Parathyroid adenoma (tissue), 2 donors: ENCODE results near the gene ADSS1.
"Not testable (repeated sequence)": the region's sequence is repeated elsewhere in the genome, so short reads cannot be mapped to it uniquely, and the experiment has no call there.

Experiments
- H2AFZ ChIP-seq: fragments of 300-600 bp; sonication (generic); one replicate; pipeline ENCODE4 v1.7.0; 2017; ENCODE audit warnings: antibody characterized with exemption, mild to moderate bottlenecking
- H3K27ac ChIP-seq: fragments of 300-600 bp; sonication (generic); one replicate; pipeline ENCODE4 v1.7.0; 2017
- H3K27me3 ChIP-seq: fragments of 300-600 bp; sonication (generic); one replicate; pipeline ENCODE4 v1.7.0; 2017; ENCODE audit warnings: low read length; ENCODE audit not compliant: control insufficient read depth, insufficient read depth
- H3K36me3 ChIP-seq: fragments of 300-600 bp; sonication (generic); one replicate; pipeline ENCODE4 v1.7.0; 2017; ENCODE audit warnings: low read length; ENCODE audit not compliant: control insufficient read depth, insufficient read depth
- H3K4me1 ChIP-seq: fragments of 300-600 bp; sonication (generic); one replicate; pipeline ENCODE4 v1.7.0; 2017; ENCODE audit warnings: control low read depth
- H3K4me2 ChIP-seq: fragments of 300-600 bp; sonication (generic); one replicate; pipeline ENCODE4 v1.7.0; 2017; ENCODE audit warnings: low read length
- H3K4me3 ChIP-seq: fragments of 300-600 bp; sonication (generic); one replicate; pipeline ENCODE4 v1.7.0; 2017; ENCODE audit warnings: low read depth, low read length
- H3K79me2 ChIP-seq: fragments of 300-600 bp; sonication (generic); one replicate; pipeline ENCODE4 v1.7.0; 2017; ENCODE audit warnings: control low read depth
- H3K9ac ChIP-seq: fragments of 300-600 bp; sonication (generic); one replicate; pipeline ENCODE4 v1.7.0; 2017; ENCODE audit warnings: mild to moderate bottlenecking
- H3K9me3 ChIP-seq: fragments of 300-600 bp; sonication (generic); one replicate; pipeline ENCODE4 v1.7.0; 2017; ENCODE audit warnings: low read length; ENCODE audit not compliant: control insufficient read depth
- TF ChIP-seq, protein P1 (sequence below): fragments of 300-600 bp; sonication (generic); IDR thresholded peaks from one replicate; pipeline ENCODE4 v1.7.0; 2017; ENCODE audit warnings: antibody characterized with exemption, mild to moderate bottlenecking
- donor health status: primary hyperparathyroidism.

ADSS1 gene

DNA sequence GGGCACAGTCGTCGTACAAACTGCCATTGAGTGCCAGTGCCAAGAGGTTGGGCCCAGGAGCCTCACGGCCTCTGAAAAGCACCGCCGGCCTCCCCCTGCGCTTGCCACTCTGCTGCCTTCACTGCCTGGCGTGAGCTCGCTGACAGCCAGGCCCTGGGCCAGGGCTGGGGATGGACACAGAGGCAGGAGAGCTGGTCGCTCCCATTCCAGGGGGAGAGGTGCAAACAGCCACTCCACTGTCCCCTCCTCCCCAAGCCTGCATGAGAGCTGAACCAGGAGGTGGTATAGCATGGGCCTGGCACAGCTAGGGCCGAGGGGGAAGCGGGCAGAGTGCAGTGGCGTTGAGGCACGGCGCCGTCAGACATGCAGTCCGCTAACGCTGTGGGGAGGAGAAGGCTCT lies 4.6 kb downstream of the ADSS1 start:
- H3K79me2 ChIP-seq: no peaks in the 10 kb centered on the region
- H3K27me3 ChIP-seq: no peaks in the 10 kb centered on the region
- H3K4me3 ChIP-seq: no peak overlapping the region
- no peaks in the 10 kb centered on the region for H3K9me3 ChIP-seq
- TF ChIP-seq, protein P1, sequence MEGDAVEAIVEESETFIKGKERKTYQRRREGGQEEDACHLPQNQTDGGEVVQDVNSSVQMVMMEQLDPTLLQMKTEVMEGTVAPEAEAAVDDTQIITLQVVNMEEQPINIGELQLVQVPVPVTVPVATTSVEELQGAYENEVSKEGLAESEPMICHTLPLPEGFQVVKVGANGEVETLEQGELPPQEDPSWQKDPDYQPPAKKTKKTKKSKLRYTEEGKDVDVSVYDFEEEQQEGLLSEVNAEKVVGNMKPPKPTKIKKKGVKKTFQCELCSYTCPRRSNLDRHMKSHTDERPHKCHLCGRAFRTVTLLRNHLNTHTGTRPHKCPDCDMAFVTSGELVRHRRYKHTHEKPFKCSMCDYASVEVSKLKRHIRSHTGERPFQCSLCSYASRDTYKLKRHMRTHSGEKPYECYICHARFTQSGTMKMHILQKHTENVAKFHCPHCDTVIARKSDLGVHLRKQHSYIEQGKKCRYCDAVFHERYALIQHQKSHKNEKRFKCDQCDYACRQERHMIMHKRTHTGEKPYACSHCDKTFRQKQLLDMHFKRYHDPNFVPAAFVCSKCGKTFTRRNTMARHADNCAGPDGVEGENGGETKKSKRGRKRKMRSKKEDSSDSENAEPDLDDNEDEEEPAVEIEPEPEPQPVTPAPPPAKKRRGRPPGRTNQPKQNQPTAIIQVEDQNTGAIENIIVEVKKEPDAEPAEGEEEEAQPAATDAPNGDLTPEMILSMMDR: no peak
- peaks cover 5% of the 10 kb centered on the region for H3K4me1 ChIP-seq
- no peak overlapping the region for H3K4me2 ChIP-seq
- H3K36me3 ChIP-seq: no peaks in the 10 kb centered on the region
- H3K27ac ChIP-seq: no peak overlapping the region
- no peak overlapping the region for H3K9ac ChIP-seq
- H2AFZ ChIP-seq: no peak overlapping the region

DNA sequence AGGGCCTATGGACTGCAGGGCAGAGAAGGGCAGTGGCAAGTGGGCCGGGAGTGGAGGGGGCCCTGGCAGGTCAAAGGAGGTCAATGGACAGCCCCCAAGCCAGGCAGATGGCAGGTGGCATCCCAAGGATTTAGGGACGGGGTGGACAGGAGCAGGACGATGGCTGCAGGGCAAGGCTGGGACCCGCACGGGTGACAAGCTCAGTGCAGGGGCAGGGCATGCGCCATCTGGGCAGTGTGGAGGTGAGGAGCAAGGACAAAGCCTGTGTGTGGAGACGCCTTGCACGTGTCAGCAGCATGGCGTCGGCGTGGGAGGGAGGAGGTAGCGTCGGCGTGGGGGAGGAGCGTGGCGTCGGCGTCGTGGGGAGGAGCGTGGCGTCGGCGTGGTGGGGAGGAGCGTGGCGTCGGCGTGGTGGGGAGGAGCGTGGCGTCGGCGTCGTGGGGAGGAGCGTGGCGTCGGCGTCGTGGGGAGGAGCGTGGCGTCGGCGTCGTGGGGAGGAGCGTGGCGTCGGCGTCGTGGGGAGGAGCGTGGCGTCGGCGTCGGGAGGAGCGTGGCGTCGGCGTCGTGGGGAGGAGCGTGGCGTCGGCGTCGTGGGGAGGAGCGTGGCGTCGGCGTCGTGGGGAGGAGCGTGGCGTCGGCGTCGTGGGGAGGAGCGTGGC lies 5.3 kb downstream of the ADSS1 start:
- H3K36me3 ChIP-seq, H3K9me3 ChIP-seq, H3K27ac ChIP-seq, H3K9ac ChIP-seq, H3K79me2 ChIP-seq, H3K4me3 ChIP-seq, H3K4me1 ChIP-seq, H3K4me2 ChIP-seq, H2AFZ ChIP-seq, H3K27me3 ChIP-seq: not testable (repeated sequence)

DNA sequence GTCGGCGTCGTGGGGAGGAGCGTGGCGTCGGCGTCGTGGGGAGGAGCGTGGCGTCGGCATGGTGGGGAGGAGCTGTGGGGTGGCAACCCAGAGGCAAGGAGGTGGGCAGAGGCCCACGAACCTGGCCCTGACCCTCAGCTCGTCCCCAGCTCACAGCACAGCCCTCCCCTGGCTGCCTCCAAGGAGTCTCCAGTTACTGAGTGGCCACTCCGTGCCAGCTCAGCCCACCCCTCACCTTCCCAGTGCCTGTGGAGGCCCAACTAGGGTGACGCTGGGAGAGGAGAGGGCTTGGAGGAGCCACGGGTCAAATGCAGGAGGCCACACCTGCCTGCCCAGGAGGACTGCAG lies 5.8 kb downstream of the ADSS1 start:
- H3K9ac ChIP-seq: no peak overlapping the region
- H3K4me3 ChIP-seq: no peak overlapping the region
- H3K79me2 ChIP-seq: no peaks in the 10 kb centered on the region
- no peaks in the 10 kb centered on the region for H3K36me3 ChIP-seq
- H3K27me3 ChIP-seq: no peaks in the 10 kb centered on the region
- H3K27ac ChIP-seq: no peak overlapping the region
- TF ChIP-seq, protein P1: no peak
- H3K4me1 ChIP-seq: peaks cover 2% of the 10 kb centered on the region
- H3K4me2 ChIP-seq: no peak overlapping the region
- no peaks in the 10 kb centered on the region for H3K9me3 ChIP-seq
- no peak overlapping the region for H2AFZ ChIP-seq

DNA sequence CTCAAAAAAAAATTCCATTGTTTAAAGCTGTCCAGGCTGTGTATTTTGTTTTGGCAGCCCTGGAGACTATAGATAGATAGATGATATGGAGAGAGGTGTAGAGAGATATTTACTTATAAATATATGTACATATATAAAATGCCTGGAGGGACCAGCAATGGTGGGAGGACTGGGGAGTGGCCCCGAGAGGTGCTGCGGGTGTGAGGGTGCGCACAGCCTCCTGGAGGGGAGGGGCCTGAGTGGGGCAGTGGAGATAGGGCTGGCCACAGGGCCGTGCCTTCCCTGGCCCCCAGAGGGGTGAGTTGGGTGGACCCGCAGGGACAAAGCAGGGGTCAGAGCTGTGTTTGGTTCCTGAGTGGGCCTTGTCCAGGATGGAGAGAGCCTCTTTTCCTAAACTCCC lies 6.5 kb downstream of the ADSS1 start:
- Histone ChIP-seq H2AFZ (no peak overlapping the region), H3K36me3 (no peaks in the 10 kb centered on the region), H3K9me3 (no peaks in the 10 kb centered on the region), H3K27ac (no peak overlapping the region), H3K4me1 (no peaks in the 10 kb centered on the region), H3K79me2 (no peaks in the 10 kb centered on the region), H3K9ac (no peak overlapping the region), H3K4me2 (no peak overlapping the region), H3K4me3 (no peak overlapping the region), H3K27me3 (no peaks in the 10 kb centered on the region)
- TF ChIP-seq, protein P1: no peak

DNA sequence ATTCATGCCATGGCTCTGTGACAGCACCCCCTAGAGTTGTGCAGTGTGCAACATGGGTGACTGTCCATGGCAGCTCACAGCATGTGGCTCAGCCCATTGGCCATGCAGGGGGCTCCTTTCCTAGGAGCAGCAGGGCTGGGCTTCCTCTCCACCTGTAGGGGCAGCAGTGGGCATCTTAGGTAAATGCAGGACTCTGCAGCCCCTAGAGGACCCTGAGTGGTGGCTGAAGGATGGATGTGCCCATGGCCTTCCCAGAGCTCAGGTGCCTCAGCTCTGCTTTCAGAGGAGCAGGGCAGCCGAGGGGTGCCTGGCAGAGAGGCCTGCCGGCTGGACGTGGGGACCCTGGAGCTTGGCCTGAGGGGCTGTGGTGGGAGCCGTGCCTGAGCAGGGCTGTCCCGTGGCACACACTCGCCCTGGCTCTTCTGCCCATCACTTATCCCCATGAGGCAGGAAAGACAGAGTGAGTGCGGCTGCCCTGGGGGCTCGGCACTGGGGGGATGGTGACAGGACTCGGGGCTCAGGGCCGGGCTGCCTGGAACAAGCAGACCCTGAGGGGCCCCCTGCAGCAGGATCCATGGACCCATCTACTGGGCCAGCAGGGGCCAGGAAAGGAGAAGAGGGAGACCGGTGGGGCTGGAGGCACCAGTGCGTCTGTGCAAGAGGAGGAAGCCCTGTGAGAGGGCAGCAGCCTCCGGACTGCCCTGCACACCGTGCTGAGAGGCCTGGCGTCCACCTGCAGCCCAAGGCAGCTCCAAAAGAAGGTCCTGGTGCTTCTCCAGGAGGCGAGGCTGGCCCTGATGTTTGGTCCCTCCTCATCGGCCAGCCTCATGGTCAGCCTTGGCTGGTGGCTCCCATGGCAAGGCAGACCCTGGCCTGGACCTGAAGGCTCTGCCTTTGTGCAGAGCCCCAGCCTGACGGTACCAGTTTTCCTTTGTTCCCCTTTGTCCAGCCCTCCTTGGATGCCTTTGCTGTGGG lies 7.6 kb downstream of the ADSS1 start:
- H3K36me3 ChIP-seq: no peaks in the 10 kb centered on the region
- no peaks in the 10 kb centered on the region for H3K27me3 ChIP-seq
- H3K9ac ChIP-seq: no peak overlapping the region
- H3K79me2 ChIP-seq: no peaks in the 10 kb centered on the region
- no peak overlapping the region for H3K4me2 ChIP-seq
- peaks cover 9% of the 10 kb centered on the region for H3K4me1 ChIP-seq
- no peak overlapping the region for H3K4me3 ChIP-seq
- no peak overlapping the region for H3K27ac ChIP-seq
- H2AFZ ChIP-seq: no peak overlapping the region
- no peaks in the 10 kb centered on the region for H3K9me3 ChIP-seq
- TF ChIP-seq, protein P1: no peak
